RKO (cell line): ENCODE data around the gene CD1D.
"Not testable (repeated sequence)": the region's sequence is repeated elsewhere in the genome, so short reads cannot be mapped to it uniquely, and the experiment has no call there.

ENCODE experiments used
- DNase-seq: peaks from one replicate; pipeline ENCODE4 v3.0.0-alpha.2; 2016; ENCODE audit warnings: low spot score

The CD1D gene

GRCh38 chr1:158180741-158181576 lies at the start of gene CD1D:
CD1D (plus strand) TSS chr1:158180895; CDS start chr1:158181102, 207 bp downstream.
- no peak for DNase-seq

DNA sequence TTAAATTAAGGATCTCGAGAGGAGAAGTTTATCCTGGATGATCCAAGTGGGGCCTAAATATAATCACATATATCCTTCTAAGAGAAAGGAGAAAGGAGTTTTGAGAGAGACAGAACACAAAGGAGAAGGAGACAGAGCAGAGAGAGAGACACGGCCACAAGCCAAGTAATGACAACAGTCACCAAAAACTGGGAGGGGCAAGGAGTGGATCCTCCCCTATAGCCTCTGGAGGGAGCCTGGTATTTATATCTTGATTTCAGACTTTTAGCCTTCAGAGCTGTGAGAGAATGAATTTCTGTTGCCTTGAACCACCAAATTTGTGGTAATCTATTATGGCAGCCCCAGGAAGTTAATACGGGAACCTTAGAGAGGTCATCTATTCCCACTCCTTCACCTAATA lies 49.5 kb upstream of the CD1D start:
- no peak for DNase-seq

DNA sequence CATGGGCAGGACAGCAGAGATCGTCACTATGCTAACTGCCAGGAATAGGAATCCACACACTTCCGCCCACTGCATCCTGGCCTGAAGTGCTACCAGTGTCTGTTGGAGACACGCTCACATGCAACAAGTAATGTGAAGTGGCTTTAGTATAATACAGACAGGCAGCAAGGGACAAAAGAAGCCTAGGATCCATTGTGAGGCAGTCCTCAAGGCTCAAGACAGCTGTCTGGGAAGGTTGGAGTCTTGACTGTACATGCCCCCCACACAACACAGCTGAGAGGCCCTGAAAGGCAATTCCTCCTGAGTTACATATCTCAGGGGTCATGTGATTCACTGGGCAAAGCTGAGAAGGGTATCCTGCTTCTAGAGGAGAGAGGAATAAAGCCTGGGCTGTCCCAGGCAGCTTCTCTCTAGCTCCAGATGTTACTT lies 39.9 kb upstream of the CD1D start:
- DNase-seq, result no peak

DNA sequence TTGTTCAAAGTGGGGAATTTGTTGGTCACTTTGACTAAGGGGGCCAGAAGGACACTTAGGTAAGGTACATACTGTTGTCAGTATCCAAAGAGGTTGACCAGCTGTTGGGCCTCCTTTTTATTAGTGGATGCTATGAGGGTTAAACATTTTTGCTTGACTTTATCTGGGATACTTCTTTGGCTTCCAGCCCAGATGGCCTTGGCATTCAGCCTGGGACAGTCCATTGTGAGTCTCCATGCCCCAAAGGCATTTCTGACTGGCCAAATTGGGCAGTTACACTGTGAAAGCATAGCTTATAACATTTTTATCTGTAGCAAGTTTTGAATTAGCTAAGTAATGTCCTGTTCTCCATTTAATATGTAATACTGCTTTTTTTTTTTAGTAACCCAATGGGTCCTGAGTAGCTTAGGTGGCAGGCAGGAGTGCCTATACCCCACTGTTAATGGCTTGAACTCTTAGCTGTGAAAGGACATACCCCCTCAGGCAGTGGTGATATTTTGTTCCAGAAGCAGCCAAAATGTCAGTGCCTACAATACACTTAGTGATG lies 35.4 kb upstream of the CD1D start:
- no peak for DNase-seq

DNA sequence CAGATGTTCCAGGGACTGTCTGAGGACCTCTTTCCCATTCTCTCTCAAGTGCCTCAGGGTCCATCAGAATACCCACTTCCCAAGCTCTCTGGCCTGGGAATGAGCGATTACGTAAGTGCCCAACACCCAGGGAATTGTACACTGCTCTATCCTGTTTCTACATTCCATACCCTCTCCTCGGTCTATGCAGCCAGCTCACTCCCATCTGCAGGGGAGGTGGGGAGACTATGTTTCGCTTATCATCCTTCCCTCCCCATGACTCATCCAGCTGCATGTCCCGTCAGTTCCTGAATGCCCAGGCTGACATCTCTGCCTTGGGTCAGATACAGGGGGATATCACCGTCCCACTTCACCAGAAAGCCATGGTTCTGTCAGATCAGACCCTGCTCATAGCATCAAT lies 34.5 kb upstream of the CD1D start:
- no peak for DNase-seq

GRCh38 chr1:158146739-158147138 lies 34.0 kb upstream of the CD1D start:
- DNase-seq, result no peak

- no peak for DNase-seq
Observed at GRCh38 chr1:158147401-158147800, 33.3 kb upstream of the CD1D start.

- DNase-seq, result no peak
Observed at GRCh38 chr1:158147869-158148268, 32.8 kb upstream of the CD1D start.

DNA sequence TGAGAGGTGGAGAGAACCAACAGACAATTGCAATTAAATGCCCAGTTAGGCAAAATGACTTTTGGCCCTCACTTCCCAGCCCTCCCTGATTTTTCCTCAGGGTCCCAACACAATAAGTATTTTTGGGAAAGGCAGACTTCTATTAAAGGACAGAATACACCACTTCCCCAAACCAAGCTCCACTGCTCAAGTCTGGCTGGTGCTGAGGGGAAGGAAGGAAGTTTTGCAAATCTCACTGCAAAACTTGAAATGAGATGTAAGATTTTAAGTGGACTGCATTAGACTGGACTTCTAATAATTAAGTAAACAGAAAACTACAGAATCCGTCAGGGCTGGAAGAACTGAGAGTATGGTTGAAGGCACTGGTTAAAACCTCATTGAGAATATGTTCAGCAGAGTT lies 32.2 kb upstream of the CD1D start:
- DNase-seq, result no peak

- DNase-seq, result no peak
Observed at GRCh38 chr1:158149175-158149574, 31.5 kb upstream of the CD1D start.

- DNase-seq, result no peak
Observed at GRCh38 chr1:158149577-158150269, 31.0 kb upstream of the CD1D start.

- no peak for DNase-seq
Observed at GRCh38 chr1:158150523-158150922, 30.2 kb upstream of the CD1D start.

- no peak for DNase-seq
Observed at GRCh38 chr1:158153179-158153578, 27.5 kb upstream of the CD1D start.

GRCh38 chr1:158153746-158154444 lies 26.8 kb upstream of the CD1D start:
- no peak for DNase-seq

DNA sequence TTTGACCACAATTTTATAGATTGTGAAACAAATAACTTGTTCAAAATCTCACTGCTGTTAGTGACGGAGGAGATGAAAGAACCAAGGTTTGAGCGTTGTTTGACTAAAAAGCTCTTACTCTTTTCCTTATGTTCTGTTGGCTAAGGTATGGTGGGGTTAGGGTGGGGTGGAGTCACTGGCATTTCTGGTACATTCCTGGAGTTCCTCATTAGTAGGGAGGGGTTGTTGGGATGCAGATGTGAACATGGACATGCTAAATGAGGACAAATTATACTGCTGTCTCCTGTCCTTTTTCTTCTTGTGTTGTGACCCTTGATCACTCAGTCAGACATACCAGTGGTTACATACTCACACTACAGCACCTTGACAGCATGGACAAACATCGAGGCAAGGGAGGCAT lies 26.2 kb upstream of the CD1D start:
- DNase-seq, result no peak

DNA sequence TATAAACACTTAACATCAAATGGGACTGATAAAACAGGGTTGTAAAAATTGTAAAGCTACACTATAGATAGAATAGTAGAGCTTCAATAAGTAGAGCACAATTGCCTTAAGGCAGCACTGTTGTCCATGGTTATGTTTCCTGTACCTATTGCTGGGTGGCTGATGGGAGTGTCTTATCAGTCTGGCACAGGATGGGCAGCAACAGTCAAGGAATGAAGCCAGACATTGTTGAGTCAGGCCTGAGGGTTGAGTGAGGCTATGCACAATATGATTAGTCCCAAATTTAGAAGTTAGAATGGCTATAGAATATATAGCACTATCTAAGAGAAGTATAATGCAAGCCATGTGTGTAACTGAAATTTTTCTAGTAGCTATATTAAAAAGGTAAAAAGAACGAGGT lies 25.0 kb upstream of the CD1D start:
- no peak for DNase-seq

DNA sequence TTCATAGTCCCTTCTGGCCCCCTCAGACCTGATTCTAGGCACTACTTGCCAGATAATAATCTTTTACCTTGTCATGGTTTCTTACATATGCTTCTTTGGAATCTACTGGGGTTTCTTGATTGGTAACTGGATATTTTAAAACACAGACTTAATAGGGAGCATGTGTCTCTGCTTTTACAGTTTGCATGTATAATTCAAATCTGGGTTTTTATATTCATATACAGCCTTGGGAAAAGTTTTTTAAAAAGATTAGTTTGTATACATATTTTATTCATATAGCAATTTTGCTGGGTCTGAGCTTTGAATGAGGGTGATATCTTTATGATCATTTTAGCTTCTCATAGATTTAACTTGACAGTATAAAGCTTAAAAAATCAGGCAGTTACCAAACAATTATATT lies 21.1 kb upstream of the CD1D start:
- DNase-seq, result no peak

GRCh38 chr1:158161446-158161845 lies 19.2 kb upstream of the CD1D start:
- DNase-seq, result no peak

GRCh38 chr1:158163000-158163947 lies 17.4 kb upstream of the CD1D start:
- DNase-seq, result no peak

GRCh38 chr1:158169105-158169504 lies 11.6 kb upstream of the CD1D start:
- no peak for DNase-seq

- DNase-seq, result not testable (repeated sequence)
Observed at GRCh38 chr1:158175915-158176314, 4.8 kb upstream of the CD1D start.
